ENCODE data around the gene VTI1A.

Gene VTI1A

DNA sequence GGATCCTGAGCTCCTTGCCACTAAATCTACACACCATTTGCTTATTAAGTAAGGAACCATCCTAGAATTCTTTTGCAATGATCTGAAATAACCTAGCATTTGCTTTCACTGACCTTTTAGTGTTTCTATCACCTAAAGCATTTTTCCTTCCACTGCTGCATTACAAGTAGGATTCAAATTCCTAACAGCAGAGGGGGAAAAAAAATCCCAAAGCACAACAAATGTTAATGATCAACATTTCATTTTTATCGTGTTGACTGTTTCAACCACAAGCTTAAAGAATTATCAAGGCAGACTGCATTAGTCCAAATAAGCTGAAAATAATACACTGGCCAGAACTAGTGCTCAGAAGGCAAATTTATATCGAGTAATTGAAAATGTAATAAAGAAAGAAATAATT lies 328.4 kb downstream of the VTI1A start:
- ChIA-PET CTCF (interaction anchor here (0.6 kb wide), 2 partner anchors 61 to 167 kb away, joined by 3 to 4 read pairs; no protein-coding TSS in a partner anchor), POLR2A (no interaction called here)
- Histone ChIP-seq H3K4me3 (ENCODE audit: low read depth, low read length) (no peak overlapping the region), H3K27ac (ENCODE audit: extremely low read depth, low read depth, low read length) (no peak overlapping the region), H3K4me1 (ENCODE audit: control insufficient read depth, insufficient read depth, low read length) (peaks cover 20% of the 10 kb centered on the region), H3K36me3 (ENCODE audit: control insufficient read depth in 2 of 2, insufficient read depth in 1 of 2, low read length in 2 of 2) (no peaks in the 10 kb centered on the region), H3K9me3 (ENCODE audit: control insufficient read depth, insufficient read depth, low read depth, low read length) (no peaks in the 10 kb centered on the region)
- TF ChIP-seq ZNF701 (tag by site-specific recombination; IDR thresholded peaks at IDR 0.05) (no peak), ZNF175 (tag by site-specific recombination; IDR thresholded peaks at IDR 0.05) (no peak)
- TF ChIP-seq, protein P1, sequence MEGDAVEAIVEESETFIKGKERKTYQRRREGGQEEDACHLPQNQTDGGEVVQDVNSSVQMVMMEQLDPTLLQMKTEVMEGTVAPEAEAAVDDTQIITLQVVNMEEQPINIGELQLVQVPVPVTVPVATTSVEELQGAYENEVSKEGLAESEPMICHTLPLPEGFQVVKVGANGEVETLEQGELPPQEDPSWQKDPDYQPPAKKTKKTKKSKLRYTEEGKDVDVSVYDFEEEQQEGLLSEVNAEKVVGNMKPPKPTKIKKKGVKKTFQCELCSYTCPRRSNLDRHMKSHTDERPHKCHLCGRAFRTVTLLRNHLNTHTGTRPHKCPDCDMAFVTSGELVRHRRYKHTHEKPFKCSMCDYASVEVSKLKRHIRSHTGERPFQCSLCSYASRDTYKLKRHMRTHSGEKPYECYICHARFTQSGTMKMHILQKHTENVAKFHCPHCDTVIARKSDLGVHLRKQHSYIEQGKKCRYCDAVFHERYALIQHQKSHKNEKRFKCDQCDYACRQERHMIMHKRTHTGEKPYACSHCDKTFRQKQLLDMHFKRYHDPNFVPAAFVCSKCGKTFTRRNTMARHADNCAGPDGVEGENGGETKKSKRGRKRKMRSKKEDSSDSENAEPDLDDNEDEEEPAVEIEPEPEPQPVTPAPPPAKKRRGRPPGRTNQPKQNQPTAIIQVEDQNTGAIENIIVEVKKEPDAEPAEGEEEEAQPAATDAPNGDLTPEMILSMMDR (tag by site-specific recombination; IDR thresholded peaks at IDR 0.05): peak; percentile 13; the same call in 1 of the 2 replicates

DNA sequence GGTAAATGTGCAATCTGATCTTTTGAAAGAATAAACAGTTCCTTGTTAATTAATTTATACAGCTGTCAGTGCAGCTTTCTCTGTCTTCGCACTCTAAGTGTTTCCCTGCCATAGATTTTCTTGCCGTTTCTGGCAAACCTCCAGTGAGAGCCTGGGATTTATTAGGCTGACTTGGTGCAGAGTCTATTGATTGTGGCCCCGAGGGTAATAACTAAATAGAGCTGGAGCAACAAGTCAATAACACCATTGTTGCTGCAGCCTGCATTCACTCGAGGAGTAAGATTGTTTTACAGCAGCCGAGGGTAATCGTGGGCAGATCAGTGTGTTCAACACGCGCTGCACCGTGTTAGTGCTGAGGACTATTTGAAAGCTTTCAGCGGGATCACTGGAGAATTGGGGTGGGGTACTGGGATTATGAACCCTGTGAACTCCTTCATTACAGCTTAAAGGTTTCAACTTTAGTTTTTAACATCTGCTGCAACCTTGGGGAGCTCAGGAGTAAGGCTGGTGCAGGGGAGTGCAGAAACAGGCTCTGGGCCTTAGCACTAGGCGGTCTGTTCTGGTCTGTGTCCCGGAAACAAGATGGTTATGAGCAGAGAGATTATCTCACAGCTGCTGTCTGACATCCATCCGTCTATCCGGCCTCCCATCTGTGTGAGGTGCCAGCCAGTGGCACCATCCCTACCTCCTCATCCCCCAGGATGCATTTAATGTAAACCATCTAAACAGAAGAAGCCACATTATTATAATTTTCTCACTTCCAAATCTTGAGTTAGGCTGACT lies 329.1 kb downstream of the VTI1A start:
- CTCF ChIA-PET: interaction anchor here (0.6 to 0.7 kb wide), 2 partner anchors 168 to 499 kb away, joined by 3 read pairs; no protein-coding TSS in a partner anchor
- Histone ChIP-seq H3K27ac (ENCODE audit: extremely low read depth, low read depth, low read length) (no peak overlapping the region), H3K4me1 (ENCODE audit: control insufficient read depth, insufficient read depth, low read length) (peaks cover 20% of the 10 kb centered on the region), H3K9me3 (ENCODE audit: control insufficient read depth, insufficient read depth, low read depth, low read length) (no peaks in the 10 kb centered on the region), H3K36me3 (ENCODE audit: control insufficient read depth in 2 of 2, insufficient read depth in 1 of 2, low read length in 2 of 2) (no peaks in the 10 kb centered on the region), H3K4me3 (ENCODE audit: low read depth, low read length) (no peak overlapping the region)
- POLR2A ChIA-PET: no interaction called here
- TF ChIP-seq ZBTB17 (tag by site-specific recombination; IDR thresholded peaks at IDR 0.05): peak; percentile 47
- no peak for TF ChIP-seq ZNF155 (tag by site-specific recombination; IDR thresholded peaks at IDR 0.05)
- TF ChIP-seq ZNF404 (tag by site-specific recombination; IDR thresholded peaks at IDR 0.05): no peak
- TF ChIP-seq ZNF335 (tag by site-specific recombination; conservative IDR thresholded peaks at IDR 0.05): no peak
- no peak for TF ChIP-seq ZNF585B (tag by site-specific recombination; IDR thresholded peaks at IDR 0.05)
- TF ChIP-seq TRIM28 (IDR thresholded peaks at IDR 0.05; ENCODE audit: borderline replicate concordance, low read length): peak; percentile 42; the same call in 1 of the 2 replicates
- TF ChIP-seq, protein P2, sequence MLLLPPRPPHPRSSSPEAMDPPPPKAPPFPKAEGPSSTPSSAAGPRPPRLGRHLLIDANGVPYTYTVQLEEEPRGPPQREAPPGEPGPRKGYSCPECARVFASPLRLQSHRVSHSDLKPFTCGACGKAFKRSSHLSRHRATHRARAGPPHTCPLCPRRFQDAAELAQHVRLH (tag by site-specific recombination; IDR thresholded peaks at IDR 0.05): 0 out of 2 replicates have a peak, but pooled peaks have one; percentile 37
- TF ChIP-seq ZNF501 (tag by site-specific recombination; IDR thresholded peaks at IDR 0.05): 0 out of 2 replicates have a peak, but pooled peaks have one; percentile 31
- TF ChIP-seq, protein P3, sequence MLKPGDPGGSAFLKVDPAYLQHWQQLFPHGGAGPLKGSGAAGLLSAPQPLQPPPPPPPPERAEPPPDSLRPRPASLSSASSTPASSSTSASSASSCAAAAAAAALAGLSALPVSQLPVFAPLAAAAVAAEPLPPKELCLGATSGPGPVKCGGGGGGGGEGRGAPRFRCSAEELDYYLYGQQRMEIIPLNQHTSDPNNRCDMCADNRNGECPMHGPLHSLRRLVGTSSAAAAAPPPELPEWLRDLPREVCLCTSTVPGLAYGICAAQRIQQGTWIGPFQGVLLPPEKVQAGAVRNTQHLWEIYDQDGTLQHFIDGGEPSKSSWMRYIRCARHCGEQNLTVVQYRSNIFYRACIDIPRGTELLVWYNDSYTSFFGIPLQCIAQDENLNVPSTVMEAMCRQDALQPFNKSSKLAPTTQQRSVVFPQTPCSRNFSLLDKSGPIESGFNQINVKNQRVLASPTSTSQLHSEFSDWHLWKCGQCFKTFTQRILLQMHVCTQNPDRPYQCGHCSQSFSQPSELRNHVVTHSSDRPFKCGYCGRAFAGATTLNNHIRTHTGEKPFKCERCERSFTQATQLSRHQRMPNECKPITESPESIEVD (tag by site-specific recombination; IDR thresholded peaks at IDR 0.05): peak; percentile 70
- TF ChIP-seq, protein P4, sequence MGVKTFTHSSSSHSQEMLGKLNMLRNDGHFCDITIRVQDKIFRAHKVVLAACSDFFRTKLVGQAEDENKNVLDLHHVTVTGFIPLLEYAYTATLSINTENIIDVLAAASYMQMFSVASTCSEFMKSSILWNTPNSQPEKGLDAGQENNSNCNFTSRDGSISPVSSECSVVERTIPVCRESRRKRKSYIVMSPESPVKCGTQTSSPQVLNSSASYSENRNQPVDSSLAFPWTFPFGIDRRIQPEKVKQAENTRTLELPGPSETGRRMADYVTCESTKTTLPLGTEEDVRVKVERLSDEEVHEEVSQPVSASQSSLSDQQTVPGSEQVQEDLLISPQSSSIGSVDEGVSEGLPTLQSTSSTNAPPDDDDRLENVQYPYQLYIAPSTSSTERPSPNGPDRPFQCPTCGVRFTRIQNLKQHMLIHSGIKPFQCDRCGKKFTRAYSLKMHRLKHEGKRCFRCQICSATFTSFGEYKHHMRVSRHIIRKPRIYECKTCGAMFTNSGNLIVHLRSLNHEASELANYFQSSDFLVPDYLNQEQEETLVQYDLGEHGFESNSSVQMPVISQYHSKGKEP (tag by site-specific recombination; IDR thresholded peaks at IDR 0.05): peak; percentile 90
- TF ChIP-seq OSR2 (tag by site-specific recombination; IDR thresholded peaks at IDR 0.05): peak; percentile 36; the same call in 1 of the 2 replicates
- no peak for TF ChIP-seq GLIS1 (tag by site-specific recombination; IDR thresholded peaks at IDR 0.05)
- TF ChIP-seq SCRT1 (tag by site-specific recombination; IDR thresholded peaks at IDR 0.05; ENCODE audit: borderline replicate concordance): peak; percentile 96
- peak; percentile 42; the same call in 1 of the 2 replicates for TF ChIP-seq ZXDB (tag by site-specific recombination; IDR thresholded peaks at IDR 0.05)
- TF ChIP-seq SCRT2 (tag by site-specific recombination; IDR thresholded peaks at IDR 0.05): peak; percentile 97
- TF ChIP-seq ZNF10 (tag by site-specific recombination; IDR thresholded peaks at IDR 0.05): 0 out of 2 replicates have a peak, but pooled peaks have one; percentile 36
- no peak for TF ChIP-seq ZNF561 (tag by site-specific recombination; IDR thresholded peaks at IDR 0.05; ENCODE audit: borderline replicate concordance)
- TF ChIP-seq ZNF423 (tag by site-specific recombination; IDR thresholded peaks at IDR 0.05): no peak
- TF ChIP-seq ZNF2 (tag by site-specific recombination; IDR thresholded peaks at IDR 0.05): peak; percentile 54; the same call in 1 of the 2 replicates
- peak; percentile 68 for TF ChIP-seq ZNF600 (tag by site-specific recombination; IDR thresholded peaks at IDR 0.05)
- no peak for TF ChIP-seq ZFP41 (tag by site-specific recombination; IDR thresholded peaks at IDR 0.05; ENCODE audit: borderline replicate concordance)
- TF ChIP-seq, protein P5, sequence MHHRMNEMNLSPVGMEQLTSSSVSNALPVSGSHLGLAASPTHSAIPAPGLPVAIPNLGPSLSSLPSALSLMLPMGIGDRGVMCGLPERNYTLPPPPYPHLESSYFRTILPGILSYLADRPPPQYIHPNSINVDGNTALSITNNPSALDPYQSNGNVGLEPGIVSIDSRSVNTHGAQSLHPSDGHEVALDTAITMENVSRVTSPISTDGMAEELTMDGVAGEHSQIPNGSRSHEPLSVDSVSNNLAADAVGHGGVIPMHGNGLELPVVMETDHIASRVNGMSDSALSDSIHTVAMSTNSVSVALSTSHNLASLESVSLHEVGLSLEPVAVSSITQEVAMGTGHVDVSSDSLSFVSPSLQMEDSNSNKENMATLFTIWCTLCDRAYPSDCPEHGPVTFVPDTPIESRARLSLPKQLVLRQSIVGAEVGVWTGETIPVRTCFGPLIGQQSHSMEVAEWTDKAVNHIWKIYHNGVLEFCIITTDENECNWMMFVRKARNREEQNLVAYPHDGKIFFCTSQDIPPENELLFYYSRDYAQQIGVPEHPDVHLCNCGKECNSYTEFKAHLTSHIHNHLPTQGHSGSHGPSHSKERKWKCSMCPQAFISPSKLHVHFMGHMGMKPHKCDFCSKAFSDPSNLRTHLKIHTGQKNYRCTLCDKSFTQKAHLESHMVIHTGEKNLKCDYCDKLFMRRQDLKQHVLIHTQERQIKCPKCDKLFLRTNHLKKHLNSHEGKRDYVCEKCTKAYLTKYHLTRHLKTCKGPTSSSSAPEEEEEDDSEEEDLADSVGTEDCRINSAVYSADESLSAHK (tag by site-specific recombination; IDR thresholded peaks at IDR 0.05): 0 out of 2 replicates have a peak, but pooled peaks have one; percentile 27
- no peak for TF ChIP-seq OVOL3 (tag by site-specific recombination; IDR thresholded peaks at IDR 0.05)
